Epidermal melanocyte (primary cell): ENCODE data around the gene EDDM3A.

Source experiments
- DNase-seq: peaks from one replicate; pipeline ENCODE4 v3.0.0; 2011; ENCODE audit warnings: low spot score; ENCODE audit not compliant: insufficient read length

EDDM3A gene

DNA sequence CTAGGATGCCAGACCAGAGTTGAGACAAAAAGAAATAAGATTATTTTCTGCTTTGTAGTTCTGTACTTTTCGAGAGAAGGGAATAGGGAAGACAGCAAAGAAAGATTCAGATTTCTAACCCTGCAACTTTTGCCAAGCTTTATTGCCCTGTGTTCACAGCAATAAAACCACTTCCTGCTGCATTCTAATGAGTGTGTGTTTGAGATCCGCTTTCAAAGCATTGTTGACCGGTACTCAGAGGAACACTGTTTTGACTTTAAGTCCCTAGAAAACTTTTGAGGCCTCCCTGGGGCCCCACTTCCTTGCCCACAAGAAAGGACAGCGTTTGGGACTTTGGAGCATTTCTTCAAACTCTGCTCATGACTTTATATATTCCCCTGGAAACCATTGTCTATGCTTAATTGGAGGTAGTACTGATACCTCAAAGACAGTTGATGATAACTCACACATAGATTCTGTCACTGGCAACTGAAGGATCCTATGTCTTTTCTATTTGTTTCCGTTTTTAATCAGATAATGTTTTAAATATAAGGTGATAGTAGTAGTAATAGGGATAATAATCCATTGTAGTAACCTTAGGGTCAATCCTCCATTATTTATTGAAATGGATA lies 36.7 kb downstream of the EDDM3A start:
- DNase-seq = no peak

DNA sequence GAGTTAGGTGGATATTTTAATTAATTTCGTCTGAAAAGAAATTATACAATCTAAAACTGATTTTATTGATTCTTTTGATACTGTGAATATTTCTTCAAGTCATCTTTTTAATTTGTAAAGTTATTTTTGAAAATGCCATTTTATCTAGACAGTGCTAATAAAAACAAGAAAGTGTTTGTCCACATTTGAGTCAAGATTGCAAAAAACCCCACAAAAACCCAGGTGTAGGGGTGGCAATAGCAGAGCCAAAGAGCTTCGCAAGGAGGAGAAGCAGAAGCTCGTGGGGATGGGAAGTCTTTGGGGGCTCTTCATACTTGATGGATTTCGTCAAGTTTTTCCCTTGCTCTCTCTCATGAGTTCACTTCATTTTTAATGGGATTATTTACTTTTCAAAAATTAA lies 41.3 kb downstream of the EDDM3A start:
- no peak for DNase-seq

DNA sequence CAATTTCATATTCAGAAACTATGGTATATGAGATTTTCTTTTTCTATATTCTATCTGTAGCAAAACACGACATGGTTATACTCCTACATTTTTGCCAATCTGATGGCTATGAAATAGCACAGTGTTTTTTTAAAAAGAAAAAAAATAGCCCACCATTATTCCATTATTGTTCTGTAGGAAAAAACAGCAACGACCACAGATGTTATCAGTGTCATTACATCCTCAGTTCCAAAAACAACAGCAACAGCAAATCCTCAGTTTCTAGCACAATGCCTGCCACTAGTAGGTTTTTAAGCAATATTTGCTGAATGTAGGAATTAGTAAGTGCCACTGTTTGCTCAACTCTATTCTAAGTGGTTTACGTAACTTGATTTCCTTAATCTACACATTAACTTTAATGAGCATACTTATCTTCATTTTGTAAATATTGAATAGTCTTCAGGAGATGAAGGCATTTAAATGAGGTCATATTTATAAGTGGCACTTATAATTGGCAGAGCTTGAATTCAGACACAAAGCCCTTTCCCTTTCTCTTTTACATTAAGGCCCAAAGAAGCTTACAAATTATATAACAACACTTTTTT lies 43.6 kb downstream of the EDDM3A start:
- no peak for DNase-seq

DNA sequence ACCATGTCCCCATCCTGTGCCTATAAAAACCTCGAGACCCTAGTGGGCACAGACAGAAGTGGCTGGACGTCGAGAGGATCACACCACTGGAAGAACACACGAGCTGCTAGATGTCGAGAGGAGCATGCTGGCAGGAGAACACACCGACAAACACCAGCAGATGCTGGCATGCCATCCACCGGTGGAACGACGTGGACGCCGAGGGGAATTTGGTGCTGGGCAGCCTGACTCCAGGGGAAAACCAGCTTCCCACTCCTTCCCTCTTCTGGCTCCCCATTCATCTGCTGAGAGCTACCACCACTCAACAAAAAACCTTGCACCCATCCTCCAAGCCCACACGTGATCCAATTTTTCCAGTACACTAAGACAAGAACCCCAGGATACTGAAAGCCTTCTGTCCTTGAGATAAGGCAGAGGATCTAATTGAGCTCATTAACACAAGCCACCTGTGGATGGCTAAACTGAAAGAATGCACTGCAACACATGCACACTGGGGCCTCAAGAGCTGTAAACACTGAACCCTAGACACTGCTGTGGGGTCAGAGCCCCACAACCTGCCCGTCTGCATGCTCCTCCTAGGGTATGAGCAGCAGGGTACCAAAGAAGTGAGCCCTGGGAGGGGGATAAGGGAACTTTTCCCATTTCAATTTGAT lies 44.9 kb downstream of the EDDM3A start:
- no peak for DNase-seq

DNA sequence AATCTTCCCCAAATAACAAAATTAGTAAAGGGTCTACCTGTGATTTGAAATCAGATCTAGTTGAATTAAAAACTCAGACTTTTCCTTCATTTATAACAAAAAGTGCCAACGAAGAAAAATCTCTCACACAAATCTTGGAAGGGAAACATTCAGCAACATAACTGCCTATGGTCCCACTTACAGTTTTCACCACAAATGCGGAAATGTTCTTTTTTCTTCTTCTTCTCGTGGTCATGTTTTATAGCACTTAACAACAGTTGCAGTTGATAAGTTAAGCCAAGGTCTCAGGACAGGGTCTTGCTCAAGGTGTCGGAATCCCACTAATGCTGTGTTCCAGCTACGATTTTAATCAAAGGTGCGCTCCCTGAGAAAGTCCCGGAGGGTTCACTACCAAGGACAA lies 45.5 kb downstream of the EDDM3A start:
- no peak for DNase-seq

DNA sequence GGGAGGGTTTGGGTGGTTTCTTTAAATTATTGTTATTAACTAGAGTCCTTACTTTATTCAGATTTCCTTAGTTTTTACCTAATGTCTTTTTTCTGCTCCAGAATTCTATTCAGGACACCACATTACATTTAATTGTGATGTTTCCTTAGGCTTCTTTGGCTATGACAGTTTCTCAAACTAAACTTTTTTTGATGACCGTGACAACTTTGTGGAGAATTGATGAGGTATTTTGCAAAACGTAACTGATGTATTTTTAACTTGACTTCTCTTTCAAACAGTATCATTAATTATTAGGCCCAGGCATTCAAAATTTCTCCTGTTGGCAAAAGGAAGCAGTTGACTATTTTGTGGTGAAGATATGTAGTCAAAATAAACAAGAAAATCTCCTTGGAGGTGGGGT lies 45.9 kb downstream of the EDDM3A start:
- DNase-seq = no peak

DNA sequence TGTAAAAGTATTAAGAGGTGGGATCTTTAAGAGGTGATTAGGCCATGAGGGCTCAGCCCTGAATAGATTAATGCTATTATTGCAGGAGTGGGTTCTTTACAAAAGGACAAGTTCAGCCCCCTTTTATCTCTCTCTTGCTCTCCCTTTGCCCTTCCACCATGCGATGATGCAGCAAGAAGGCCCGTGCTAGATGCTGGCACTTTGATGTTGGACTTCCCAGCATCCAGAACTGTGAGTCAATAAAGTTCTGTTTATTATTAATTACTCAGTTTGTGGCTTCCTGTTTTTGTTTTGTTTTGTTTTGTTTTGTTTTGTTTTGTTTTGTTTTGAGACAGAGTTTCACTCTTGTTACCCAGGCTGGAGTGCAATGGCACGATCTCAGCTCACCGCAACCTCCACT lies 46.9 kb downstream of the EDDM3A start:
- DNase-seq = no peak

DNA sequence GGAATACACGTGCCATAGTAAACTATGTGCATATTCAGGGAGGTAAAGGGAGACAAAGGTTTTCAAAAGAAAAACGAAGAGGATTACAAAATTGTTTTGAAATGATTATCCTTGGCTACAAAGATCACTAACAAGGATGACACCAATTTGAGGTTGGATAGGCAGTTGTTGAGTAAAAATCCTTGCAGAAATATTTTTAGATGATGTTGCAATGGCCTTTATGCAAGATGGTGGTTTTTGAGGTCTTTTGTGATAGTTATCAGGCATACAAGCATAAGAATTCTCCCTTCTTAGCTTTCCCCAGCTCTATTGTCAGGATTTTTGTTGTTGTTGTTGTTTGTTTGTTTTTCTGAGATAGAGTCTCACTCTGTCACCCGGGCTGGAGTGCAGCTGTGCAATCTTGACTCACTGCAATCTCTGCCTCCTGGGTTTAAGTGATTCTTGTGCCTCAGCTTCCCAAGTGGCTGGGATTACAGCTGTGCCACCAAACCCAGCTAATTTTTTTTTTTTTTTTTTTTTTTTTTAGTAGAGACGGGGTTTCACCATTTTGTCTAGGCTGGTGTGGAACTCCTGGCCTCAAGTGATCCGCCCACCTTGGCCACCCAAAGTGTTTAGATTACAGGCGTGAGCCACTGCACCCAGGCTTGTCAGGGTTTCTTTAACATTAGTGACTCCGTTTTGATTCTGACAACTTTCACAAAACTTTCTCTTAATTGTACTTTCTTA lies 49.1 kb downstream of the EDDM3A start:
- DNase-seq = no peak

DNA sequence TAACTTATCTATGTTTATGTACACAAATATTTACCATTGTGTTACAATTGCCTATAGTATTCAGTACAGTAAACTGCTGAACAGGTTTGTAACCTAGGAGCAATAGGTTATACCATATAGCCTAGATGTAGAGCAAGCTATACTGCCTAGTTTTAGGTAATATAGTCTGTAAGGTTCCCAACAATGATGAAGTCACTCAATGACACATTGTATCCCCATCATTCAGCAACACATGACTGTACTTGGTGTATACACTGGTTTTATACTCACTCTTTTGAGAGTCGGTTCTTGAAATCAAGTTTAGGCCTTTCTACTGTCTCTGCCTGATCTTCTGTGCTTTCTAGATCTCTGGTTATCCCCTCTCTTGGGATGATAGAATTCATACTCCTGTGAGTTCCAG lies 51.5 kb downstream of the EDDM3A start:
- DNase-seq = no peak
